ENCODE results near the gene MFAP3L. TPM values are rescaled to one million over a fixed set of nuclear protein-coding genes. Genes with fewer than 3 reads are reported as not detected.

Gene MFAP3L
- total RNA-seq, 4 donors from 2014 or later: 1.7 to 2.2 (median 1.7) TPM

DNA sequence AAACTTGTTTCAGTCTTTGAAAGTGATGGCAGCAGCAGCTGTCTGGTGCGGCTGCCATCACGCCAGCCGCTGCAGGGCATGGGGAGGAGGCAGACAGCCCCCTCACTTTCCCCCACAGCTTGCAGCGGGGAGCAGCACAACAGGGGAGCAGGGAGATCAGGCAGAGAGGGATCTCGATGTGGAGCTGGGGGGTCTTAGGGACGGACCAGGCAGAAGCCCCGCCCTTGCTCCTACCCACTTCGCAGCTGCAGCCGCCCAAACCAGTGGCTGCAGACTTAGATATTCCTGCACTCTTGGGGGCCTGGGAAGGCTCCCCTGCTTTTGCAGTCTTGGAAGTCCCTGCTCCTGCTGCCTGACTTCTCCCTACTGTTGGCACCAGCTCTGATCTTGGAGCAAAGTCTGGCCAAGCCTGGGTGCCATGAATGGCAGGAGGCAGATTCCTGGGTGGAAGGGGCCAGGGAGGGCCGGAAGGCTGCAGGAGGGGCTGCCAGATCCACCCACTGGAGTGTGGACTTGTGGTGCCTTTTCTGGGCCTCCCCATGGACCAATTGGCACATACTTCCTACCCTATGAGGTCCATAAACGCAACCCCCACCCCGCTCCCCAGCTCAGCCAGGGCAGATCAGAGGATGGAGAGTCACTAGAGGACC is 14.0 kb upstream of the MFAP3L start:
- no peak for DNase-seq
- Histone ChIP-seq H3K36me3 (no peaks in the 10 kb centered on the region), H3K4me3 (no peak overlapping the region), H3K4me1 (no peaks in the 10 kb centered on the region), H3K9me3 (no peaks in the 10 kb centered on the region), H3K27ac (no peak overlapping the region), H3K27me3 (no peaks in the 10 kb centered on the region)
- no peak for TF ChIP-seq CTCF (IDR thresholded peaks at IDR 0.05)
- no peak for TF ChIP-seq POLR2A (IDR thresholded peaks at IDR 0.05)

GRCh38 chr4:170038769-170039168 is 12.6 kb upstream of the MFAP3L start:
- Histone ChIP-seq H3K4me1 (no peaks in the 10 kb centered on the region), H3K4me3 (no peak overlapping the region), H3K36me3 (no peaks in the 10 kb centered on the region), H3K27ac (no peak overlapping the region), H3K27me3 (no peaks in the 10 kb centered on the region), H3K9me3 (no peaks in the 10 kb centered on the region)
- TF ChIP-seq CTCF (IDR thresholded peaks at IDR 0.05) (no peak), POLR2A (IDR thresholded peaks at IDR 0.05) (no peak)
- DNase-seq: no peak

- no peak overlapping the region for H3K4me3 ChIP-seq
- H3K27ac ChIP-seq: no peak overlapping the region
- H3K36me3 ChIP-seq: no peaks in the 10 kb centered on the region
- DNase-seq: no peak
- no peaks in the 10 kb centered on the region for H3K4me1 ChIP-seq
- no peaks in the 10 kb centered on the region for H3K9me3 ChIP-seq
- no peaks in the 10 kb centered on the region for H3K27me3 ChIP-seq
- TF ChIP-seq CTCF (IDR thresholded peaks at IDR 0.05) (no peak), POLR2A (IDR thresholded peaks at IDR 0.05) (no peak)
Measured at GRCh38 chr4:170038232-170038631, 12.0 kb upstream of the MFAP3L start.

DNA sequence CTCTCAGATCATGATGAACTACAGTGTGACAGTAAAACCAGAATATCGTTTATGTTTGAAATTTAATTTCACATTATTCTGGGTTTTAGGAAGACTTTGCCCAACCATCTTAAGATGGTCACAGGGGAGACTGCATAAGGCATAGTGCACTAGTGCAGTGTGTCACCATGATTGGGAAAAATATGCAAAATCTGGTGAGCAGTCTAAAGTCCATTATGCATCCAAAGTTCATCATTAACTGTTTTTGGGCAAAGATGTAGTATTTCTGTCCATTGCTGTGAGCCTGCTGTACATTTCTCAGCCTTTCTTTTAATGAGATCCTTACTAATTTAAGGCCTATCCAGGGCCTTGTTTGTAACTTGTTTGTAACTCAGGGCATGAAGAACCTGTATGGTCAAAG is 11.3 kb upstream of the MFAP3L start:
- no peak overlapping the region for H3K4me3 ChIP-seq
- no peaks in the 10 kb centered on the region for H3K27me3 ChIP-seq
- H3K4me1 ChIP-seq: no peaks in the 10 kb centered on the region
- no peaks in the 10 kb centered on the region for H3K9me3 ChIP-seq
- H3K36me3 ChIP-seq: no peaks in the 10 kb centered on the region
- TF ChIP-seq POLR2A (IDR thresholded peaks at IDR 0.05): no peak
- TF ChIP-seq CTCF (IDR thresholded peaks at IDR 0.05): no peak
- H3K27ac ChIP-seq: no peak overlapping the region
- no peak for DNase-seq

- H3K4me3 ChIP-seq: no peak overlapping the region
- H3K4me1 ChIP-seq: no peaks in the 10 kb centered on the region
- TF ChIP-seq POLR2A (IDR thresholded peaks at IDR 0.05) (no peak), CTCF (IDR thresholded peaks at IDR 0.05) (no peak)
- H3K9me3 ChIP-seq: no peaks in the 10 kb centered on the region
- no peaks in the 10 kb centered on the region for H3K36me3 ChIP-seq
- H3K27ac ChIP-seq: no peak overlapping the region
- DNase-seq: no peak
- no peaks in the 10 kb centered on the region for H3K27me3 ChIP-seq
Measured at GRCh38 chr4:170035845-170036244, 9.7 kb upstream of the MFAP3L start.

DNA sequence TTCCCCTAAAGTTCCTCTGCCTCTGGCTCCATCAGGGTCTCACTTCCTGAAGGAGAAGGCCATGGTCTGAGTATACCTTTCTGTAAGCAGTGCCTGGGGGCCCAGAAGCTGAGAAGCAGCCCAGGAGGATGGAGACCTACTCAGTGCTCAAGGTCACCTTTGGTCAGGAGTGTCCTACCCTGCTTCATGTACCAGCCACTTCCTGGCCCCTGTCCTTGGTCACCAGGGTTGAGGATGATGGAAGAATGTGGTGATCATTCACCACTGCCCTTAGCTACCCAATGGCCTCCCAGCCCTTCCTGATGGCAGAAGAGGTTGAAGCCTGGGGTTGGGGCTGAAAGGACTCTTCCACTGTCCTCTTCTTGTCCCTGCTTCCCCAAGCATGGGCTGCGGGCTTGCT is 9.0 kb upstream of the MFAP3L start:
- Histone ChIP-seq H3K36me3 (no peaks in the 10 kb centered on the region), H3K9me3 (no peaks in the 10 kb centered on the region), H3K4me1 (no peaks in the 10 kb centered on the region), H3K27ac (no peak overlapping the region), H3K4me3 (no peak overlapping the region), H3K27me3 (no peaks in the 10 kb centered on the region)
- TF ChIP-seq POLR2A (IDR thresholded peaks at IDR 0.05): no peak
- no peak for DNase-seq

Data from Peyer's patch (tissue), 4 donors.